Karpas-422 (cell line): Measurements from ENCODE around the gene UXT. TPM values are rescaled to one million over a fixed set of nuclear protein-coding genes. Genes with fewer than 3 reads are reported as not detected.

Source experiments
- DNase-seq: peaks from one replicate; pipeline ENCODE4 v3.0.0-alpha.2; 2015
- H2AFZ ChIP-seq: fragments of 200-600 bp; sonication (generic); 2 replicates; pipeline ENCODE4 v1.6.1; 2014; ENCODE audit warnings: antibody characterized with exemption, low read length, mixed read lengths
- H3K27ac ChIP-seq: fragments of 200-600 bp; sonication (generic); 2 replicates; pipeline ENCODE4 v1.5.1; 2014; ENCODE audit warnings: mild to moderate bottlenecking, low read length, moderate library complexity
- H3K27me3 ChIP-seq: fragments of 200-600 bp; sonication (generic); 2 replicates; pipeline ENCODE4 v1.6.1; 2014; ENCODE audit warnings: low read length, mixed read lengths
- H3K36me3 ChIP-seq: fragments of 200-600 bp; sonication (generic); 2 replicates; pipeline ENCODE4 v1.6.1; 2014; ENCODE audit warnings: low read length, mixed read lengths; ENCODE audit not compliant: insufficient read depth
- H3K4me1 ChIP-seq: fragments of 200-600 bp; sonication (generic); 2 replicates; pipeline ENCODE4 v1.6.1; 2014; ENCODE audit warnings: mild to moderate bottlenecking, low read length, mixed read lengths
- H3K4me2 ChIP-seq: fragments of 200-600 bp; sonication (generic); 2 replicates; pipeline ENCODE4 v1.6.1; 2014; ENCODE audit warnings: low read length, low read depth, mild to moderate bottlenecking; ENCODE audit not compliant: poor library complexity, severe bottlenecking
- H3K4me3 ChIP-seq: fragments of 200-600 bp; sonication (generic); 2 replicates; pipeline ENCODE4 v1.5.1; 2014; ENCODE audit warnings: mild to moderate bottlenecking, antibody characterized with exemption, low read length, mixed read lengths
- H3K79me2 ChIP-seq: fragments of 200-600 bp; sonication (generic); 2 replicates; pipeline ENCODE4 v1.6.1; 2014; ENCODE audit warnings: mild to moderate bottlenecking, low read length, mixed read lengths
- H3K9ac ChIP-seq: fragments of 200-600 bp; sonication (generic); 2 replicates; pipeline ENCODE4 v1.6.0; 2014; ENCODE audit warnings: low read length
- H3K9me2 ChIP-seq: fragments of 200-600 bp; sonication (generic), shearing (Covaris generic); replicated peaks from 2 replicates; pipeline ENCODE4 v1.6.0; 2014; ENCODE audit warnings: mild to moderate bottlenecking, low read length, moderate library complexity; ENCODE audit not compliant: insufficient read depth
- H3K9me3 ChIP-seq: fragments of 300-700, 200-600 bp; sonication (generic); 2 replicates; pipeline ENCODE4 v1.6.1; 2014; ENCODE audit warnings: low read length, mixed read lengths
- H4K20me1 ChIP-seq: fragments of 200-600 bp; sonication (generic); 2 replicates; pipeline ENCODE4 v1.6.1; 2014; ENCODE audit warnings: mild to moderate bottlenecking, antibody characterized with exemption, low read length, low read depth; ENCODE audit not compliant: insufficient read depth
- total RNA-seq: library from RNA; depleted of rRNA; stranded (reverse); fragments of >200 nt; shearing (Covaris generic); gene quantifications from 2 replicates; pipeline ENCODE4 v1.2.3, GENCODE V29; 2014; ENCODE audit warnings: low replicate concordance

UXT gene
- total RNA-seq, 1 experiment from 2014 or later = 191 TPM

GRCh38 chrX:47632666-47633065 is 26.3 kb downstream of the UXT start:
- no peak for DNase-seq
- H4K20me1 ChIP-seq = no peaks in the 10 kb centered on the region
- no peaks in the 10 kb centered on the region for H3K79me2 ChIP-seq
- H3K4me1 ChIP-seq = no peaks in the 10 kb centered on the region
- no peak overlapping the region for H3K27ac ChIP-seq
- H3K4me2 ChIP-seq = no peak overlapping the region
- no peaks in the 10 kb centered on the region for H3K27me3 ChIP-seq
- H3K9ac ChIP-seq = no peak overlapping the region
- H3K9me3 ChIP-seq = no peaks in the 10 kb centered on the region
- H3K36me3 ChIP-seq = no peaks in the 10 kb centered on the region
- H2AFZ ChIP-seq = no peak overlapping the region
- H3K4me3 ChIP-seq = no peak overlapping the region
- no peaks in the 10 kb centered on the region for H3K9me2 ChIP-seq

- Histone ChIP-seq H3K4me3 (no peak overlapping the region), H3K27ac (no peak overlapping the region), H3K79me2 (no peaks in the 10 kb centered on the region), H3K4me2 (no peak overlapping the region), H3K9me2 (no peaks in the 10 kb centered on the region), H3K9ac (no peak overlapping the region), H2AFZ (no peak overlapping the region), H3K4me1 (no peaks in the 10 kb centered on the region), H4K20me1 (no peaks in the 10 kb centered on the region), H3K9me3 (no peaks in the 10 kb centered on the region), H3K27me3 (no peaks in the 10 kb centered on the region), H3K36me3 (no peaks in the 10 kb centered on the region)
- no peak for DNase-seq
Measured at GRCh38 chrX:47631676-47632075, 27.3 kb downstream of the UXT start.

GRCh38 chrX:47629419-47630200 is 29.4 kb downstream of the UXT start, which contains the start of gene CFP:
CFP (minus strand) TSS chrX:47629930; CDS start chrX:47629844, 86 bp downstream.
- H3K9me3 ChIP-seq = no peaks in the 10 kb centered on the region
- H3K9me2 ChIP-seq = no peaks in the 10 kb centered on the region
- H3K9ac ChIP-seq = no peak within 1 kb of the TSS
- no peak for DNase-seq
- no peaks in the 10 kb centered on the region for H4K20me1 ChIP-seq
- H3K27ac ChIP-seq = no peak within 1 kb of the TSS
- no peak within 1 kb of the TSS for H3K4me3 ChIP-seq
- H3K4me2 ChIP-seq = no peak within 1 kb of the TSS
- no peaks in the 10 kb centered on the region for H3K36me3 ChIP-seq
- H3K4me1 ChIP-seq = no peaks in the 10 kb centered on the region
- H2AFZ ChIP-seq = no peak within 1 kb of the TSS
- H3K79me2 ChIP-seq = no peaks in the 10 kb centered on the region
- no peaks in the 10 kb centered on the region for H3K27me3 ChIP-seq

GRCh38 chrX:47628982-47629381 is 30.0 kb downstream of the UXT start:
- Histone ChIP-seq H3K27me3 (no peaks in the 10 kb centered on the region), H4K20me1 (no peaks in the 10 kb centered on the region), H3K4me3 (no peak overlapping the region), H3K27ac (no peak overlapping the region), H3K36me3 (no peaks in the 10 kb centered on the region), H3K4me2 (no peak overlapping the region), H2AFZ (no peak overlapping the region), H3K9me3 (no peaks in the 10 kb centered on the region), H3K9me2 (no peaks in the 10 kb centered on the region), H3K4me1 (no peaks in the 10 kb centered on the region), H3K79me2 (no peaks in the 10 kb centered on the region), H3K9ac (no peak overlapping the region)
- DNase-seq = no peak

GRCh38 chrX:47625365-47625764 is 33.6 kb downstream of the UXT start:
- no peak overlapping the region for H3K4me3 ChIP-seq
- H3K27ac ChIP-seq = no peak overlapping the region
- H2AFZ ChIP-seq = no peak overlapping the region
- no peaks in the 10 kb centered on the region for H3K4me1 ChIP-seq
- H4K20me1 ChIP-seq = no peaks in the 10 kb centered on the region
- no peaks in the 10 kb centered on the region for H3K27me3 ChIP-seq
- no peak overlapping the region for H3K9ac ChIP-seq
- no peaks in the 10 kb centered on the region for H3K9me3 ChIP-seq
- H3K79me2 ChIP-seq = no peaks in the 10 kb centered on the region
- no peaks in the 10 kb centered on the region for H3K36me3 ChIP-seq
- H3K9me2 ChIP-seq = no peaks in the 10 kb centered on the region
- H3K4me2 ChIP-seq = no peak overlapping the region
- DNase-seq = no peak

GRCh38 chrX:47623540-47624027 is 35.4 kb downstream of the UXT start:
- H3K36me3 ChIP-seq = no peaks in the 10 kb centered on the region
- H3K4me2 ChIP-seq = no peak overlapping the region
- no peak overlapping the region for H3K4me3 ChIP-seq
- no peaks in the 10 kb centered on the region for H3K79me2 ChIP-seq
- no peak overlapping the region for H3K9ac ChIP-seq
- H3K9me3 ChIP-seq = no peaks in the 10 kb centered on the region
- H3K27ac ChIP-seq = no peak overlapping the region
- H3K4me1 ChIP-seq = no peaks in the 10 kb centered on the region
- no peaks in the 10 kb centered on the region for H4K20me1 ChIP-seq
- no peak overlapping the region for H2AFZ ChIP-seq
- no peaks in the 10 kb centered on the region for H3K27me3 ChIP-seq
- DNase-seq = no peak
- no peaks in the 10 kb centered on the region for H3K9me2 ChIP-seq

- no peak overlapping the region for H2AFZ ChIP-seq
- DNase-seq = no peak
- no peaks in the 10 kb centered on the region for H4K20me1 ChIP-seq
- H3K27ac ChIP-seq = no peak overlapping the region
- H3K36me3 ChIP-seq = no peaks in the 10 kb centered on the region
- no peaks in the 10 kb centered on the region for H3K79me2 ChIP-seq
- no peak overlapping the region for H3K4me2 ChIP-seq
- no peaks in the 10 kb centered on the region for H3K27me3 ChIP-seq
- no peaks in the 10 kb centered on the region for H3K4me1 ChIP-seq
- H3K9me2 ChIP-seq = no peaks in the 10 kb centered on the region
- H3K9ac ChIP-seq = no peak overlapping the region
- H3K4me3 ChIP-seq = no peak overlapping the region
- no peaks in the 10 kb centered on the region for H3K9me3 ChIP-seq
Measured at GRCh38 chrX:47621851-47622250, 37.1 kb downstream of the UXT start.

GRCh38 chrX:47620303-47620685 is 38.7 kb downstream of the UXT start:
- Histone ChIP-seq H3K36me3 (no peaks in the 10 kb centered on the region), H3K27ac (no peak overlapping the region), H3K4me1 (no peaks in the 10 kb centered on the region), H3K79me2 (no peaks in the 10 kb centered on the region), H3K9me2 (no peaks in the 10 kb centered on the region), H3K4me2 (no peak overlapping the region), H3K27me3 (no peaks in the 10 kb centered on the region), H3K9ac (no peak overlapping the region), H3K9me3 (no peaks in the 10 kb centered on the region), H4K20me1 (no peaks in the 10 kb centered on the region), H2AFZ (no peak overlapping the region), H3K4me3 (no peak overlapping the region)
- DNase-seq = no peak
